Fibroblast of the aortic adventitia (primary cell): ENCODE measurements around the gene SAMSN1. TPM values are rescaled to one million over a fixed set of nuclear protein-coding genes. Genes with fewer than 3 reads are reported as not detected.
"Not testable (repeated sequence)": the region's sequence is repeated elsewhere in the genome, so short reads cannot be mapped to it uniquely, and the experiment has no call there.

Source experiments
- DNase-seq: peaks from one replicate; pipeline ENCODE4 v3.0.0-alpha.2; 2010; ENCODE audit warnings: low read depth
- H3K4me3 ChIP-seq: 2 replicates; pipeline ENCODE4 v1.5.1; 2011; ENCODE audit warnings: low read depth, mild to moderate bottlenecking, control low read depth, low read length, moderate library complexity
- total RNA-seq: library from RNA; depleted of rRNA; stranded (reverse); fragments of >200 nt; gene quantifications from 2 replicates; pipeline ENCODE4 v1.2.3, GENCODE V29; 2012; ENCODE audit warnings: low replicate concordance
- TF ChIP-seq, protein P1 (sequence below): IDR thresholded peaks from 2 replicates; pipeline ENCODE4 v1.5.1; 2011; ENCODE audit warnings: mild to moderate bottlenecking, low read length, control low read depth, inconsistent platforms; ENCODE audit not compliant: insufficient read depth

SAMSN1 gene
- total RNA-seq, 1 donor: 0.27 TPM

DNA sequence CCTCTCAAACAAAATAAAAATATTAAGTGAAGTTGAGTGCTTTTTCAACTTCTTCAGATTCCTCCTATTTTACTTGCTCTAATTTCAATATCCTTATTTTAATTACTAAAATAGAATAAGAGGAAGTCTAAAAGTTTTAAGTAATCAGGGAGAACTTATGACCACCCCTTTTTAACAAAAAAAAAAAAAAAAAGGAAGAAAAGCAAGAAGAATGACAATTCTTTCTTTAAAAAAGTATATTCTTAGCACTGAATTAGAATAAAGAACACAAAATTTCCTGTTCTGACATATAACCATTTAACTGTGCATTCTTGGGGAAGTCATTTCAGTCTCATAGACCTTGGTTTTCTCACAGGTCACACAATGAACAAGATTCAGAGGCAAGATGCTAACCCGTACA is 46.8 kb downstream of the SAMSN1 start:
- H3K4me3 ChIP-seq: no peak overlapping the region
- no peak for DNase-seq
- TF ChIP-seq, protein P1, sequence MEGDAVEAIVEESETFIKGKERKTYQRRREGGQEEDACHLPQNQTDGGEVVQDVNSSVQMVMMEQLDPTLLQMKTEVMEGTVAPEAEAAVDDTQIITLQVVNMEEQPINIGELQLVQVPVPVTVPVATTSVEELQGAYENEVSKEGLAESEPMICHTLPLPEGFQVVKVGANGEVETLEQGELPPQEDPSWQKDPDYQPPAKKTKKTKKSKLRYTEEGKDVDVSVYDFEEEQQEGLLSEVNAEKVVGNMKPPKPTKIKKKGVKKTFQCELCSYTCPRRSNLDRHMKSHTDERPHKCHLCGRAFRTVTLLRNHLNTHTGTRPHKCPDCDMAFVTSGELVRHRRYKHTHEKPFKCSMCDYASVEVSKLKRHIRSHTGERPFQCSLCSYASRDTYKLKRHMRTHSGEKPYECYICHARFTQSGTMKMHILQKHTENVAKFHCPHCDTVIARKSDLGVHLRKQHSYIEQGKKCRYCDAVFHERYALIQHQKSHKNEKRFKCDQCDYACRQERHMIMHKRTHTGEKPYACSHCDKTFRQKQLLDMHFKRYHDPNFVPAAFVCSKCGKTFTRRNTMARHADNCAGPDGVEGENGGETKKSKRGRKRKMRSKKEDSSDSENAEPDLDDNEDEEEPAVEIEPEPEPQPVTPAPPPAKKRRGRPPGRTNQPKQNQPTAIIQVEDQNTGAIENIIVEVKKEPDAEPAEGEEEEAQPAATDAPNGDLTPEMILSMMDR: no peak

DNA sequence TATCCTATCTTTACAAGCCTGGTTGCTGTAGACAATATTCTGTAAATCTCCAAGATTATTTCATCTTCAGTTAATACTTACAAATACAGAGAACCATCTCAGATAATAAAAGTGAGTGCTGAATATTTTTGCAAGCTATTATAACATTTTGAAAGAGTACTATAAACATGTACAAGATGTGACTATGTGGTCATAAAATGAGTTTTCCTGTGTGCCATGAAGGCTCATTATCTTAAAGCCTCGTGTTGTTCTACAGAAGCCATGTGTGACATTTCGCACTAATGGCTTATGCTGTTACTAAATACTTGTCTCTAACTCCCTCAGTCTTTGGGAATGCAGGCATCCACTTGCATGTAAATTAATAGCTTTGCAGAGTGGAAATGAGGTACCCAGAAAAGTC is 48.3 kb downstream of the SAMSN1 start:
- no peak for DNase-seq
- TF ChIP-seq, protein P1: no peak
- no peak overlapping the region for H3K4me3 ChIP-seq

DNA sequence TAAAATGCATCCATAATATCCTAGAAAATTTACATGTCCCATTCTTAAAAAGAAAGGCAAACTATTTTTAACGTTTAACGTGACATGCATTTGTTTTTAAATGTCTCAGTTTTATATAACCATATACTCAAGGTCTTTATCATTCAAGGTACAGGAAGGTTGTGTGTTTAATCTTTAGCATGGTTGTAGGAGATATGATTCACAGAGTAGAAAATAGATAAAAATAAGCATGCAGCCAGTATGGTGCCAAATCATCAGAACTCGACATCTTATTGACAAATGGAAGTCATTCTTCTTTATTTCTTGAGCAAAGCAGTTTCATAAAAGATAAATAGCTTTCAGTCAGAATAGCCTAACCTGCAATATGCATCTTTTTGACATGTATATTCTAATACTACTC is 51.0 kb downstream of the SAMSN1 start:
- TF ChIP-seq, protein P1: no peak
- H3K4me3 ChIP-seq: no peak overlapping the region
- DNase-seq: no peak

DNA sequence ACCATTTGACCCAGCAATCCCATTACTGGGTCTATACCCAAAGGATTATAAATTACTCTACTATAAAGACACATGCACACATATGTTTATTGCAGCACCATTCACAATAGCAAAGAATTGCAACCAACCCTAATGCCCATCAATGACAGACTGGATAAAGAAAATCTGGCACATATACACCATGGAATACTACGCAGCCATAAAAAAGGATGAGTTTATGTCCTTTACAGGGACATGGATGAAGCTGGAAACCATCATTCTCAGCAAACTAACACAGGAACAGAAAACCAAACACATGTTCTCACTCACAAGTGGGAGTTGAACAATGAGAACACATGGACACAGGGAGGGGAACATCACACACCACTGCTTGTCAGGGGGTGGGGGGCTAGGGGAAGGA is 51.9 kb downstream of the SAMSN1 start:
- DNase-seq, H3K4me3 ChIP-seq: not testable (repeated sequence)

DNA sequence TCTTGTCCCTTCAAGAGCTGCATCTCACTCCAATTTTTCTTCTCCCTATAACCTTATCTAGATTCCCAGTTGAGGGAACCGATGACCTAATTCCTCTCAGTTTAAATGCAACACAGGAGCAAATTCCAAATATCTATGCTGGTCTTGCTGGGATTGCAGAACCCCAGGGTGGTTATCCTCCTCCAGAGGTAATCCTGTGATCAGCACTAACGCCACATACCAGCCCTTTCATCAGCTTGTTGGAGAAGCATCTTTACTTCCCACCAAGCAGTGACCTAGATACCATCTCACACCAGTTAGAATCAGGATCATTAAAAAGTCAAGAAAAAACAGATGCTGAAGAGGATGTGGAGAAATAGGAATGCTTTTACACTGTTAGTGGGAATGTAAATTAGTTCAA is 52.4 kb downstream of the SAMSN1 start:
- TF ChIP-seq, protein P1: no peak
- no peak overlapping the region for H3K4me3 ChIP-seq
- DNase-seq: no peak

DNA sequence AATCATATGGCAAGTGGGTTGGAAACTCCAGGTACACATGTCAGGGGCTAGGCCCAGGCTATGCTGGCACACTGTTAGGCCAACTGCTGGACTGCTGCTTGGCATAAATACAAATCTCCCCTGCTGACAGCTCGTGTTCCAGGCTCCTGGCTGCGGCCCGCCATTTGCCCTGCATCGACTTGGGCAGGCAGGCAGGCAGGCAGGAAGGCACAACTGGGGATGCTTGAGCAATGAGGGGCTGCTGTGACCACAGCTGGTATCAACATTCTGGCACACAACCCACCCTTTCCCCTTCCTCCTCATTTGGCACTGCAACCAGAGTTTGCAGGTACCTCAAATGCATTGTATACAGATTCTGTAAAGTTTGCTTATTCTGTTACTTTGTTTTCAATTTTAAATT is 53.2 kb downstream of the SAMSN1 start:
- DNase-seq: no peak
- H3K4me3 ChIP-seq: no peak overlapping the region
- TF ChIP-seq, protein P1: no peak

DNA sequence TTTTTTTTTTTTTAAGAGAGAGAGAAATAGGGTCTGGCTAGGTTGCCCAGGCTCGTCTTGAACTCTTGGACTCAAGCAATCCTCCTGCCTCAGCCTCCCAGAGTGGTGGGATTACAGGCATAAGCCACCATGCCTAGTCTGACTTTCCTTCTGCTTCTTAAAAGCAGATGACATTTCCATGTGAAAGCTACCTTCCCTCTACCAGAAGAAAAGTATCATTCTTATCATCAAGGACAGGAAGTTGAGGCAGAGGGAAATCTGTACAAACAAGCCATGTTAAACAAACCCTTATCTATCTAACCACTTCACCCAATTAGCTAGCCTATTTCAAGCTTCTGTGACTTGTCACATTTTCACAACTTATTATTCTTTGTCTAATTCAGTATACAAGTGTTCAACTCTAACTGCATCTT is 54.8 kb downstream of the SAMSN1 start:
- TF ChIP-seq, protein P1: no peak
- H3K4me3 ChIP-seq: no peak overlapping the region

More for the DNA sequence above, 54.8 kb downstream of the SAMSN1 start:
- no peak for DNase-seq
